NCI-H2029 (cell line): ENCODE measurements around the gene RPS10.

ENCODE experiments used
- DNase-seq: peaks from one replicate; lab custom pipeline; 2025; lab: John Stamatoyannopoulos, UW

The RPS10 gene

GRCh38 chr6:34425498-34426410 is at the start of gene RPS10:
TSS of gene RPS10 (minus strand) at chr6:34426069. CDS start at chr6:34425221, 848 bp downstream.
- peak; percentile 92 for DNase-seq

- DNase-seq = no peak
Observed at GRCh38 chr6:34475238-34475682, 49.4 kb upstream of the RPS10 start.

- DNase-seq = no peak
Observed at GRCh38 chr6:34474754-34475153, 48.9 kb upstream of the RPS10 start.

GRCh38 chr6:34473967-34474366 is 48.1 kb upstream of the RPS10 start:
- DNase-seq = no peak

GRCh38 chr6:34472425-34472824 is 46.6 kb upstream of the RPS10 start:
- no peak for DNase-seq

GRCh38 chr6:34469499-34469898 is 43.6 kb upstream of the RPS10 start:
- no peak for DNase-seq

- DNase-seq = no peak
Observed at GRCh38 chr6:34468378-34468892, 42.6 kb upstream of the RPS10 start.

GRCh38 chr6:34466242-34467185 is 40.6 kb upstream of the RPS10 start:
- no peak for DNase-seq

- DNase-seq = peak; percentile 12
Observed at GRCh38 chr6:34465531-34466241, 39.8 kb upstream of the RPS10 start, which contains the start of gene PACSIN1. TSS of gene PACSIN1 (plus strand) at chr6:34466076. CDS start at chr6:34526306, 60,230 bp downstream.

- no peak for DNase-seq
Observed at GRCh38 chr6:34463849-34464248, 38.0 kb upstream of the RPS10 start.

- DNase-seq = no peak
Observed at GRCh38 chr6:34463299-34463698, 37.4 kb upstream of the RPS10 start.

GRCh38 chr6:34462551-34462971 is 36.7 kb upstream of the RPS10 start:
- peak; percentile 73 for DNase-seq

- no peak for DNase-seq
Observed at GRCh38 chr6:34462010-34462409, 36.1 kb upstream of the RPS10 start.

GRCh38 chr6:34460796-34461507 is 35.1 kb upstream of the RPS10 start:
- DNase-seq = no peak

- DNase-seq = peak; percentile 13
Observed at GRCh38 chr6:34459899-34460593, 34.2 kb upstream of the RPS10 start.

GRCh38 chr6:34457742-34458735 is 32.2 kb upstream of the RPS10 start:
- no peak for DNase-seq

- DNase-seq = no peak
Observed at GRCh38 chr6:34457382-34457741, 31.5 kb upstream of the RPS10 start.

- DNase-seq = no peak
Observed at GRCh38 chr6:34455831-34456230, 30.0 kb upstream of the RPS10 start.

- no peak for DNase-seq
Observed at GRCh38 chr6:34451192-34451591, 25.3 kb upstream of the RPS10 start.
